Panc1 (cell line): ENCODE measurements around the gene ACSM3. TPM values are rescaled to one million over a fixed set of nuclear protein-coding genes. Genes with fewer than 3 reads are reported as not detected.

Experiments
- ATAC-seq: fragments of 200-7000 bp; cut with Tn5 transposase; 2 replicates; pipeline ENCODE4 v1.9.1; 2020; ENCODE audit warnings: mild to moderate bottlenecking, moderate library complexity
- BruUV-seq: library from RNA; stranded (reverse); fragments of 400-500 nt; replicated peaks from 2 replicates; lab custom pipeline; 2021; lab: Mats Ljungman, UMichigan
- CTCF ChIA-PET: fragments of 300-600 bp; sonication (Branson Sonifier 250); formaldehyde crosslinking; loops from one replicate; lab custom pipeline; 2022; ENCODE audit warnings: antibody characterized with exemption; lab: Charles Lee
- POLR2A ChIA-PET: fragments of 300-600 bp; sonication (Branson Sonifier 250); formaldehyde crosslinking; loops from one replicate; lab custom pipeline; 2022; ENCODE audit warnings: antibody characterized with exemption; lab: Charles Lee
- DNase-seq: peaks from one replicate; pipeline ENCODE4 v3.0.0-alpha.2; 2010; ENCODE audit warnings: low read depth, low spot score
- H3K27ac ChIP-seq: 2 replicates; pipeline ENCODE4 v1.5.1; 2011; ENCODE audit warnings: mild to moderate bottlenecking, low read length, inconsistent platforms
- H3K27me3 ChIP-seq: fragments of 200-500 bp; sonication (Bioruptor generic); 2 replicates; pipeline ENCODE4 v1.6.0; 2014; ENCODE audit warnings: low read length, inconsistent platforms; ENCODE audit not compliant: control insufficient read depth, insufficient read depth
- H3K36me3 ChIP-seq: fragments of 200-500 bp; sonication (Bioruptor generic); 2 replicates; pipeline ENCODE4 v1.5.1; 2014; ENCODE audit warnings: inconsistent platforms, mild to moderate bottlenecking, low read length, moderate library complexity; ENCODE audit not compliant: control insufficient read depth, insufficient read depth
- H3K4me1 ChIP-seq: 2 replicates; pipeline ENCODE4 v1.5.1; 2011; ENCODE audit warnings: inconsistent platforms, mild to moderate bottlenecking, low read length, moderate library complexity; ENCODE audit not compliant: control insufficient read depth, insufficient read depth
- H3K4me3 ChIP-seq, 2 experiments: 2 replicates each; pipeline ENCODE4 v1.5.1; 2011 to 2012; ENCODE audit warnings: low read depth in 2 of 2, low read length in 2 of 2, mild to moderate bottlenecking in 2 of 2, inconsistent platforms in 1 of 2, moderate library complexity in 1 of 2
- H3K9me3 ChIP-seq: fragments of 200-500 bp; sonication (Bioruptor generic); 2 replicates; pipeline ENCODE4 v1.5.1; 2014; ENCODE audit warnings: low read depth, mild to moderate bottlenecking, inconsistent platforms, low read length, moderate library complexity; ENCODE audit not compliant: control insufficient read depth, insufficient read depth
- POLR2AphosphoS5 ChIP-seq: IDR thresholded peaks from 2 replicates; pipeline ENCODE4 v1.6.1; 2012; ENCODE audit warnings: mild to moderate bottlenecking, low read depth, low read length, moderate library complexity
- REST ChIP-seq, 2 experiments: IDR thresholded peaks; 2 replicates each; pipeline ENCODE4 v1.6.1; 2011 to 2012; ENCODE audit warnings: low read depth in 2 of 2, control low read depth in 1 of 2, low read length in 1 of 2, mild to moderate bottlenecking in 1 of 2, moderate library complexity in 1 of 2; ENCODE audit not compliant: insufficient read depth in 1 of 2
- SIN3A ChIP-seq: IDR thresholded peaks from 2 replicates; pipeline ENCODE4 v1.6.1; 2012; ENCODE audit warnings: low read depth, mild to moderate bottlenecking, low read length, moderate library complexity, borderline replicate concordance; ENCODE audit not compliant: insufficient read depth
- TCF7L2 ChIP-seq: IDR thresholded peaks from 2 replicates; pipeline ENCODE4 v1.6.1; 2011; ENCODE audit warnings: mild to moderate bottlenecking, low read depth, low read length, inconsistent platforms
- in situ Hi-C: cut with HindIII; loops from 2 replicates; pipeline ENCODE4 v1.10.0; 2016; ENCODE audit warnings: low sequenced_read_pairs, low pct_unique_long_range_greater_than_20kb
- intact Hi-C: fragments of 100-400 bp; cut with micrococcal nuclease; formaldehyde crosslinking; loops from one replicate; pipeline ENCODE4 v1.10.0; 2022; ENCODE audit not compliant: unreplicated experiment
- total RNA-seq: library from RNA; stranded (reverse); gene quantifications from one replicate; pipeline ENCODE4 v1.2.1, GENCODE V29; 2021; ENCODE audit not compliant: unreplicated experiment
- TF ChIP-seq, protein P1 (sequence below): fragments of 450-650 bp; IDR thresholded peaks from 2 replicates; pipeline ENCODE4 v1.5.1; 2017; ENCODE audit warnings: mild to moderate bottlenecking

ACSM3 gene
- total RNA-seq, 1 experiment from 2014 or later, result 0.44 TPM

DNA sequence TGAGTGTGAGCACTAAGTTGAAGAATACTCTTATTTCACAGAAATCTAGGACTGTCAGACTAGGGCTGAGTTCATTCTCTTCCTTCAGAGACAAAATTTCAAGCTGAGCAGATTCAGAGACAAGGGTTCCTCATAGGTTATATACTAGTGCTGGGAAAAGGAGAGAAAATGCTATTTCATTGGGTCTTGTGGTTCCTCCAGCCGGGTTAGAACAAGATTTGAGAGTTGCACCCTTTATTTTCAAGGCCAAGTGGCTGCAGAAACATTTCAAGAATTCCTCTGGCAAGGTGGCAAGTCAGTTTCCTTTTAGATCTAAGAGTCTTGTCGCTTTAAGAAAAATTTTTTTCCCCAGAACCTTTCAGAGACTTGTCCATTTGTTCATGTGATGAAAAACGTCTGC lies 29.0 kb upstream of the ACSM3 start:
- no peaks in the 10 kb centered on the region for H3K4me1 ChIP-seq
- no peak for ATAC-seq
- DNase-seq, result no peak
- in situ Hi-C loops (no loop called here), intact Hi-C loops (no loop called here)
- H3K4me3 ChIP-seq, result no peak overlapping the region
- H3K9me3 ChIP-seq, result no peaks in the 10 kb centered on the region
- peaks cover 2% of the 10 kb centered on the region; the same call in 1 of the 2 replicates for H3K27me3 ChIP-seq
- no TSS peak for BruUV-seq
- TF ChIP-seq REST (IDR thresholded peaks at IDR 0.05; ENCODE audit: insufficient read depth in 1 of 2, low read depth in 2 of 2, low read length in 1 of 2) (no peak), POLR2AphosphoS5 (no peak), TCF7L2 (no peak), SIN3A (no peak)
- TF ChIP-seq, protein P1, sequence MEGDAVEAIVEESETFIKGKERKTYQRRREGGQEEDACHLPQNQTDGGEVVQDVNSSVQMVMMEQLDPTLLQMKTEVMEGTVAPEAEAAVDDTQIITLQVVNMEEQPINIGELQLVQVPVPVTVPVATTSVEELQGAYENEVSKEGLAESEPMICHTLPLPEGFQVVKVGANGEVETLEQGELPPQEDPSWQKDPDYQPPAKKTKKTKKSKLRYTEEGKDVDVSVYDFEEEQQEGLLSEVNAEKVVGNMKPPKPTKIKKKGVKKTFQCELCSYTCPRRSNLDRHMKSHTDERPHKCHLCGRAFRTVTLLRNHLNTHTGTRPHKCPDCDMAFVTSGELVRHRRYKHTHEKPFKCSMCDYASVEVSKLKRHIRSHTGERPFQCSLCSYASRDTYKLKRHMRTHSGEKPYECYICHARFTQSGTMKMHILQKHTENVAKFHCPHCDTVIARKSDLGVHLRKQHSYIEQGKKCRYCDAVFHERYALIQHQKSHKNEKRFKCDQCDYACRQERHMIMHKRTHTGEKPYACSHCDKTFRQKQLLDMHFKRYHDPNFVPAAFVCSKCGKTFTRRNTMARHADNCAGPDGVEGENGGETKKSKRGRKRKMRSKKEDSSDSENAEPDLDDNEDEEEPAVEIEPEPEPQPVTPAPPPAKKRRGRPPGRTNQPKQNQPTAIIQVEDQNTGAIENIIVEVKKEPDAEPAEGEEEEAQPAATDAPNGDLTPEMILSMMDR, result no peak
- ChIA-PET POLR2A (no interaction called here), CTCF (no interaction called here)
- H3K36me3 ChIP-seq, result peaks cover 27% of the 10 kb centered on the region
- no peak overlapping the region for H3K27ac ChIP-seq

- H3K4me3 ChIP-seq, result no peak overlapping the region
- no TSS peak for BruUV-seq
- no peak for TF ChIP-seq REST (IDR thresholded peaks at IDR 0.05; ENCODE audit: insufficient read depth in 1 of 2, low read depth in 2 of 2, low read length in 1 of 2)
- no peak for TF ChIP-seq TCF7L2
- no peak for TF ChIP-seq SIN3A
These were observed 28.3 kb upstream of the ACSM3 start for GRCh38 chr16:20735490-20735889.

More at GRCh38 chr16:20735490-20735889, 28.3 kb upstream of the ACSM3 start:
- CTCF ChIA-PET, result no interaction called here
- Histone ChIP-seq H3K27me3 (no peaks in the 10 kb centered on the region), H3K27ac (no peak overlapping the region), H3K9me3 (no peaks in the 10 kb centered on the region), H3K36me3 (peaks cover 27% of the 10 kb centered on the region), H3K4me1 (peaks cover 2% of the 10 kb centered on the region; the same call in 1 of the 2 replicates)
- DNase-seq (no peak), ATAC-seq (no peak)
- in situ Hi-C loops (no loop called here), intact Hi-C loops (no loop called here)
- POLR2A ChIA-PET, result no interaction called here
